ENCODE data around the gene PTPRA. TPM values are rescaled to one million over a fixed set of nuclear protein-coding genes. Genes with fewer than 3 reads are reported as not detected.
"Not testable (repeated sequence)": the region's sequence is repeated elsewhere in the genome, so short reads cannot be mapped to it uniquely, and the experiment has no call there.

PTPRA gene
- total RNA-seq, 1 donor from 2014 or later, result 67.0 TPM

- Mint-ChIP-seq H3K36me3 (peaks cover 49% of the 10 kb centered on the region), H3K4me3 (no peak overlapping the region), H3K4me1 (peaks cover 13% of the 10 kb centered on the region), H3K27ac (no peak overlapping the region), H3K27me3 (ENCODE audit: low read depth) (no peaks in the 10 kb centered on the region), H3K9me3 (peaks cover 6% of the 10 kb centered on the region)
- TF ChIP-seq, protein P1, sequence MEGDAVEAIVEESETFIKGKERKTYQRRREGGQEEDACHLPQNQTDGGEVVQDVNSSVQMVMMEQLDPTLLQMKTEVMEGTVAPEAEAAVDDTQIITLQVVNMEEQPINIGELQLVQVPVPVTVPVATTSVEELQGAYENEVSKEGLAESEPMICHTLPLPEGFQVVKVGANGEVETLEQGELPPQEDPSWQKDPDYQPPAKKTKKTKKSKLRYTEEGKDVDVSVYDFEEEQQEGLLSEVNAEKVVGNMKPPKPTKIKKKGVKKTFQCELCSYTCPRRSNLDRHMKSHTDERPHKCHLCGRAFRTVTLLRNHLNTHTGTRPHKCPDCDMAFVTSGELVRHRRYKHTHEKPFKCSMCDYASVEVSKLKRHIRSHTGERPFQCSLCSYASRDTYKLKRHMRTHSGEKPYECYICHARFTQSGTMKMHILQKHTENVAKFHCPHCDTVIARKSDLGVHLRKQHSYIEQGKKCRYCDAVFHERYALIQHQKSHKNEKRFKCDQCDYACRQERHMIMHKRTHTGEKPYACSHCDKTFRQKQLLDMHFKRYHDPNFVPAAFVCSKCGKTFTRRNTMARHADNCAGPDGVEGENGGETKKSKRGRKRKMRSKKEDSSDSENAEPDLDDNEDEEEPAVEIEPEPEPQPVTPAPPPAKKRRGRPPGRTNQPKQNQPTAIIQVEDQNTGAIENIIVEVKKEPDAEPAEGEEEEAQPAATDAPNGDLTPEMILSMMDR (IDR thresholded peaks at IDR 0.05; ENCODE audit: unreplicated experiment), result no peak
- DNase-seq (ENCODE audit: low spot score in 2 of 2, unreplicated experiment in 2 of 2), result no peak
Measured at GRCh38 chr20:3021777-3022176, 148.5 kb downstream of the PTPRA start.

DNA sequence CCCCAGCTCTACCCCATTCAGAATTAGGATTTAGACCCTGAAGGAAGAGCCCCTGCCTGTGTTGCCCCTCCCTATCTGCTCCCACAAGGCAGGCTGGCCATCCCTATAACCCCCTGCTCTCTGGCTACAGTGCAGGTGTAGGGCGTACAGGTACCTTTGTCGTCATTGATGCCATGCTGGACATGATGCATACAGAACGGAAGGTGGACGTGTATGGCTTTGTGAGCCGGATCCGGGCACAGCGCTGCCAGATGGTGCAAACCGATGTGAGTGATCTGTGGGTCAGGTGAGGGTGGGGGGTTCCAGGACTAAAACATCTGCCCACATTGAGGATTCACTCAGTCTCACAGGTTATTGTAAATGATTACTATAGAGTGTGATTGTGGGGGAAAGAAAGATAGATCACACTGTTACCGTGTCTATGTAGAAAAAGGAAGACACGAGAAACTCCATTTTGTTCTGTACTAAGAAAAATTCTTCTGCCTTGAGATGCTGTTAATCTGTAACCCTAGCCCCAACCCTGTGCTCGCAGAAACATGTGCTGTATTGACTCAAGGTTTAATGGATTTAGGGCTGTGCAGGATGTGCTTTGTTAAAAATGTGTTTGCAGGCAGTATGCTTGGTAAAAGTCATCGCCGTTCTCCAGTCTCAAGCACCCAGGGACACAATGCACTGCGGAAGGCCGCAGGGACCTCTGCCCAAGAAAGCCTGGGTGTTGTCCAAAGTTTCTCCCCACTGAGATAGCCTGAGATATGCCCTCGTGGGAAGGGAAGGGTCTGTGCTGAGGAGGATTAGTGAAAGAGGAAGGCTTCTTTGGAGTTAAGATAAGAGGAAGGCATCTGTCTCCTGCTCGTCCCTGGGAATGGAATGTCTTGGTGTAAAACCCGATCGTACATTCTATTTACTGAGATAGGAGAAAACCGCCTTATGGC, 149.5 kb downstream of the PTPRA start:
- not testable (repeated sequence) for H3K27me3 Mint-ChIP-seq (ENCODE audit: low read depth); H3K9me3 Mint-ChIP-seq; DNase-seq (ENCODE audit: low spot score in 2 of 2, unreplicated experiment in 2 of 2); H3K4me3 Mint-ChIP-seq
- Mint-ChIP-seq H3K36me3 (peaks cover 41% of the 10 kb centered on the region), H3K27ac (peak overlapping the region; percentile 82), H3K4me1 (peaks cover 13% of the 10 kb centered on the region)

DNA sequence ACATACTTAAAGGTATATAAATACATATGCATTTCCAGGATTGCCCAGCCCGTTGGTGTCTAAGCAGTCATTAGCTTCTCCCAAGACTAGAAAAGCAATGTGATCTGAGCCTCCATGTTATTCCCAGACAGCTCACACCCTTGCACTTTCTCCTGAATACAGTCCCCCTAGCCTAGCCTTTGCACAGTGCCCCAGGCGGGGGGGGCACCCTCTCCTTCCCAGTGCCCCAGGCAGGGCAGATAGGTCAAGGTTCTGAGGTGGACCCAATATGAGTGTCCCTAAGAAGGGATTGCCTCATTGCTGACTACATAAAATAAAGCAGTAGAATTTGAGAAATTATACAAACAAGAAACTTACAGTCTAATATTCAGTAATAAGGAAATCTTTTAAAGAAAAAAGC, 154.7 kb downstream of the PTPRA start:
- DNase-seq (ENCODE audit: low spot score in 2 of 2, unreplicated experiment in 2 of 2), result no peak
- H3K36me3 Mint-ChIP-seq, result peaks cover 26% of the 10 kb centered on the region
- no peaks in the 10 kb centered on the region for H3K27me3 Mint-ChIP-seq (ENCODE audit: low read depth)
- TF ChIP-seq, protein P1 (IDR thresholded peaks at IDR 0.05; ENCODE audit: unreplicated experiment), result no peak
- no peak overlapping the region for H3K4me3 Mint-ChIP-seq
- H3K4me1 Mint-ChIP-seq, result peaks cover 8% of the 10 kb centered on the region
- H3K9me3 Mint-ChIP-seq, result no peaks in the 10 kb centered on the region
- no peak overlapping the region for H3K27ac Mint-ChIP-seq

DNA sequence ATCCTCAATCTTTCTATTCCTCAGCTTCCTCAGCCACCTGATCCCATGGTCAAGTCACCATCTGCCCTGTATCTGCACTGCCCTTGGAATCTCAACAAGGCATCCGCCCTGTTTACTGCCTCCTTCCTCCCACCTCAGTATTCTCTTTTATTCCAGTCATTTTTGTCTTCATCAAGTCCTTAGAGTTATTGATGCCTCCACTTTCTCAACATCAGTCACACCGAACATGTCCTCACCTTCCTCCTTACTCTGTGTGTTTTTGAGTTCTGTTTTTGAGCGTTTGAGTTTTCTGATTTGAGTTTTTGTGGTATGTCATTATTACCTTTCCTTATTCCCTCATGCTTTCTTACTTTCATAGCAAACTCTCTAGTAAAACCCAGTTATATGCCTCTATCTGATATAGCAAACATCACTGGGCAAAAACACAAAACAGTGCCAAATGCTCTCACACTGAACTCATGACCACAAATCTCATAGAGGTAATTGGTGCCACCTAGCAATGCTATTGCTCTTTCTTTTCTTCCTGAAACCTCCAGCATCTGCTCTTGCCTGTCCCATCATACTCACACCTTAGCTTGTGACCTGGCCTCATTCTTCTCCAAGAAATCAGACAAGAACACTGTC, 158.4 kb downstream of the PTPRA start:
- TF ChIP-seq, protein P1 (IDR thresholded peaks at IDR 0.05; ENCODE audit: unreplicated experiment), result no peak
- Mint-ChIP-seq H3K9me3 (no peaks in the 10 kb centered on the region), H3K27me3 (ENCODE audit: low read depth) (no peaks in the 10 kb centered on the region), H3K27ac (no peak overlapping the region), H3K4me3 (no peak overlapping the region), H3K4me1 (no peaks in the 10 kb centered on the region), H3K36me3 (peaks cover 33% of the 10 kb centered on the region)
- no peak for DNase-seq (ENCODE audit: low spot score in 2 of 2, unreplicated experiment in 2 of 2)

DNA sequence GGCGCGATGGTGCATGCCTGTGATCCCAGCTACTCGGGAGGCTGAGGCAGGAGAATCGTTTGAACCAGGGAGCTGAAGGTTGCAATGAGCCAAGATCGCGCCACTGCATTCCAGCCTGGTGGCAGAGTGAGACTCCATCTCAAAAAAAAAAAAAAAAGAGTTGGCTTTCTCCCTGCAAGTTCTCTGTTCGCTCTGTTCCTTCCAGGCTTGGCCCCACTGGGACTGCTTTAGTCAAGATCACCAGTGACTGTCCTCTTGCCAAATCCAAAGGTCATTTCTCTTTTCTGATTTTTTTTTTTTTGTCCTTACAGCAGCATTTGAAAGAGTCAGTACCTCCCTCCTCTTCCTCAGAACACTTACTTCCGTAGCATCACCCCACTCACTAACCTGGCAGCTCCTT, 159.3 kb downstream of the PTPRA start:
- no peak overlapping the region for H3K27ac Mint-ChIP-seq
- no peak for DNase-seq (ENCODE audit: low spot score in 2 of 2, unreplicated experiment in 2 of 2)
- no peaks in the 10 kb centered on the region for H3K27me3 Mint-ChIP-seq (ENCODE audit: low read depth)
- no peaks in the 10 kb centered on the region for H3K4me1 Mint-ChIP-seq
- H3K9me3 Mint-ChIP-seq, result no peaks in the 10 kb centered on the region
- H3K4me3 Mint-ChIP-seq, result no peak overlapping the region
- peaks cover 29% of the 10 kb centered on the region for H3K36me3 Mint-ChIP-seq
- TF ChIP-seq, protein P1 (IDR thresholded peaks at IDR 0.05; ENCODE audit: unreplicated experiment), result no peak

- H3K9me3 Mint-ChIP-seq, result no peaks in the 10 kb centered on the region
- DNase-seq (ENCODE audit: low spot score in 2 of 2, unreplicated experiment in 2 of 2), result no peak
- H3K27ac Mint-ChIP-seq, result no peak overlapping the region
- TF ChIP-seq, protein P1 (IDR thresholded peaks at IDR 0.05; ENCODE audit: unreplicated experiment), result no peak
- H3K36me3 Mint-ChIP-seq, result peaks cover 31% of the 10 kb centered on the region
- H3K4me1 Mint-ChIP-seq, result peaks cover 10% of the 10 kb centered on the region
- H3K4me3 Mint-ChIP-seq, result no peak overlapping the region
- no peaks in the 10 kb centered on the region for H3K27me3 Mint-ChIP-seq (ENCODE audit: low read depth)
Measured at GRCh38 chr20:3037654-3038053, 164.4 kb downstream of the PTPRA start.

Measured in mesothelial cell of epicardium (in vitro differentiated cells).